Panc1 (cell line): ENCODE data around the gene SPTBN4. TPM values are rescaled to one million over a fixed set of nuclear protein-coding genes. Genes with fewer than 3 reads are reported as not detected.

Source experiments
- ATAC-seq: fragments of 200-7000 bp; cut with Tn5 transposase; 2 replicates; pipeline ENCODE4 v1.9.1; 2020; ENCODE audit warnings: mild to moderate bottlenecking, moderate library complexity
- BruUV-seq: library from RNA; stranded (reverse); fragments of 400-500 nt; replicated peaks from 2 replicates; lab custom pipeline; 2021; lab: Mats Ljungman, UMichigan
- CTCF ChIA-PET: fragments of 300-600 bp; sonication (Branson Sonifier 250); formaldehyde crosslinking; loops from one replicate; lab custom pipeline; 2022; ENCODE audit warnings: antibody characterized with exemption; lab: Charles Lee
- POLR2A ChIA-PET: fragments of 300-600 bp; sonication (Branson Sonifier 250); formaldehyde crosslinking; loops from one replicate; lab custom pipeline; 2022; ENCODE audit warnings: antibody characterized with exemption; lab: Charles Lee
- DNase-seq: peaks from one replicate; pipeline ENCODE4 v3.0.0-alpha.2; 2010; ENCODE audit warnings: low read depth, low spot score
- H3K27ac ChIP-seq: 2 replicates; pipeline ENCODE4 v1.5.1; 2011; ENCODE audit warnings: mild to moderate bottlenecking, low read length, inconsistent platforms
- H3K27me3 ChIP-seq: fragments of 200-500 bp; sonication (Bioruptor generic); 2 replicates; pipeline ENCODE4 v1.6.0; 2014; ENCODE audit warnings: low read length, inconsistent platforms; ENCODE audit not compliant: control insufficient read depth, insufficient read depth
- H3K36me3 ChIP-seq: fragments of 200-500 bp; sonication (Bioruptor generic); 2 replicates; pipeline ENCODE4 v1.5.1; 2014; ENCODE audit warnings: inconsistent platforms, mild to moderate bottlenecking, low read length, moderate library complexity; ENCODE audit not compliant: control insufficient read depth, insufficient read depth
- H3K4me1 ChIP-seq: 2 replicates; pipeline ENCODE4 v1.5.1; 2011; ENCODE audit warnings: inconsistent platforms, mild to moderate bottlenecking, low read length, moderate library complexity; ENCODE audit not compliant: control insufficient read depth, insufficient read depth
- H3K4me3 ChIP-seq, 2 experiments: 2 replicates each; pipeline ENCODE4 v1.5.1; 2011 to 2012; ENCODE audit warnings: low read depth in 2 of 2, low read length in 2 of 2, mild to moderate bottlenecking in 2 of 2, inconsistent platforms in 1 of 2, moderate library complexity in 1 of 2
- H3K9me3 ChIP-seq: fragments of 200-500 bp; sonication (Bioruptor generic); 2 replicates; pipeline ENCODE4 v1.5.1; 2014; ENCODE audit warnings: low read depth, mild to moderate bottlenecking, inconsistent platforms, low read length, moderate library complexity; ENCODE audit not compliant: control insufficient read depth, insufficient read depth
- POLR2AphosphoS5 ChIP-seq: IDR thresholded peaks from 2 replicates; pipeline ENCODE4 v1.6.1; 2012; ENCODE audit warnings: mild to moderate bottlenecking, low read depth, low read length, moderate library complexity
- SIN3A ChIP-seq: IDR thresholded peaks from 2 replicates; pipeline ENCODE4 v1.6.1; 2012; ENCODE audit warnings: low read depth, mild to moderate bottlenecking, low read length, moderate library complexity, borderline replicate concordance; ENCODE audit not compliant: insufficient read depth
- TCF7L2 ChIP-seq: IDR thresholded peaks from 2 replicates; pipeline ENCODE4 v1.6.1; 2011; ENCODE audit warnings: mild to moderate bottlenecking, low read depth, low read length, inconsistent platforms
- in situ Hi-C: cut with HindIII; loops from 2 replicates; pipeline ENCODE4 v1.10.0; 2016; ENCODE audit warnings: low sequenced_read_pairs, low pct_unique_long_range_greater_than_20kb
- intact Hi-C: fragments of 100-400 bp; cut with micrococcal nuclease; formaldehyde crosslinking; loops from one replicate; pipeline ENCODE4 v1.10.0; 2022; ENCODE audit not compliant: unreplicated experiment
- total RNA-seq: library from RNA; stranded (reverse); gene quantifications from one replicate; pipeline ENCODE4 v1.2.1, GENCODE V29; 2021; ENCODE audit not compliant: unreplicated experiment
- TF ChIP-seq, protein P1 (sequence below): fragments of 450-650 bp; IDR thresholded peaks from 2 replicates; pipeline ENCODE4 v1.5.1; 2017; ENCODE audit warnings: mild to moderate bottlenecking
- TF ChIP-seq, protein P2 (sequence below), 2 experiments: IDR thresholded peaks; 2 replicates each; pipeline ENCODE4 v1.6.1; 2011 to 2012; ENCODE audit warnings: low read depth in 2 of 2, control low read depth in 1 of 2, low read length in 1 of 2, mild to moderate bottlenecking in 1 of 2, moderate library complexity in 1 of 2; ENCODE audit not compliant: insufficient read depth in 1 of 2

The SPTBN4 gene
- total RNA-seq, 1 experiment from 2014 or later, result 1.2 TPM

DNA sequence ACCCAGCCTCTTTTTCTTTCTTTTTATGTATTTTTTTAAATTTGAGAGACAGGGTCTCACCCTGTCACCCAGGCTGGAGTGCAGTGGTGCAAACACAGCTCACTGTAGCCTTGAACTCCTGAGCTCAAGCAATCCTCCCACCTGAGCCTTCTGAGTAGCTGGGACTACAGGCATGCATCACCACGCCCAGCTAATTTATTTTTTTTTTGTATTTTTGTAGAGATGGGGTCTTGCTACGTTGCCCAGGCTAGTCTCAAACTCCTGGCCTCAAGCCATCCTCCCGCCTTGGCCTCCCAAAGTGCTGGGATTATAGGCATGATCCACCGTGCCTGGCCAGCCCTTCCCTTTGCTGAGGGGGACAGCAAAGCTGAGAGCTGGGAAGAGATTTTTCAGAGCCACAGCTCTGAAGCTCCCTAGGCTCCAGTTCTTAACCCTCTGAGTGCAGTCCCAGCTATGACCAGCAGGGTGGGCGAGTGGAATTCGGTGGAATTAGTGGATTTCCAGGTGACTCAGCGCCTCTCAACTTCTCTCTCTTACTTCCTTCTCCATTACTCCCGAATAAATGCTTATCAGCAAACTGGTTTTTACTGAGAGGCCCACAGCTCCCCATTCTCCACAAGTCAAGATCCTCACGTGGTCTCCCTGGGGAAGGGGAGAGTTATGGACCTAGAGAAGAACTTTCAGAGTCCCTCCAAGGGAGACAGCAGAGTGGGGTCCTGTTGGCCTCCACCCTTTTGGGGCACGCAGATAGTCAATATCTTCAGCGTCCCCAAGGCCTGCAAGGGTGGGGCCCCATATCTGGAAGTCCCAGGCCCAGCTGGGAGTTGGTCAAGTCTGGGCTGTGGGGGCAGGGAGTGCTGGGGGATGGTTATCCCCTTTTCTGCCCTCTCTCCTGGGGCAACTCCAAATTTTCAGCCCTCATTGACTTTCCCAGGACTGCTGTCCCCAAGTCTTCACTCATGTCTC is 2.5 kb upstream of the SPTBN4 start:
- in situ Hi-C loops, result no loop called here
- Histone ChIP-seq H3K36me3 (no peaks in the 10 kb centered on the region; the same call in 1 of the 2 replicates), H3K4me1 (peaks cover 10% of the 10 kb centered on the region; the same call in 1 of the 2 replicates), H3K27ac (peak overlapping the region; percentile 82), H3K9me3 (no peaks in the 10 kb centered on the region), H3K4me3 (peak overlapping the region; percentile 68 to 82), H3K27me3 (no peaks in the 10 kb centered on the region)
- TF ChIP-seq POLR2AphosphoS5 (no peak), TCF7L2 (no peak), SIN3A (no peak)
- TF ChIP-seq, protein P1, sequence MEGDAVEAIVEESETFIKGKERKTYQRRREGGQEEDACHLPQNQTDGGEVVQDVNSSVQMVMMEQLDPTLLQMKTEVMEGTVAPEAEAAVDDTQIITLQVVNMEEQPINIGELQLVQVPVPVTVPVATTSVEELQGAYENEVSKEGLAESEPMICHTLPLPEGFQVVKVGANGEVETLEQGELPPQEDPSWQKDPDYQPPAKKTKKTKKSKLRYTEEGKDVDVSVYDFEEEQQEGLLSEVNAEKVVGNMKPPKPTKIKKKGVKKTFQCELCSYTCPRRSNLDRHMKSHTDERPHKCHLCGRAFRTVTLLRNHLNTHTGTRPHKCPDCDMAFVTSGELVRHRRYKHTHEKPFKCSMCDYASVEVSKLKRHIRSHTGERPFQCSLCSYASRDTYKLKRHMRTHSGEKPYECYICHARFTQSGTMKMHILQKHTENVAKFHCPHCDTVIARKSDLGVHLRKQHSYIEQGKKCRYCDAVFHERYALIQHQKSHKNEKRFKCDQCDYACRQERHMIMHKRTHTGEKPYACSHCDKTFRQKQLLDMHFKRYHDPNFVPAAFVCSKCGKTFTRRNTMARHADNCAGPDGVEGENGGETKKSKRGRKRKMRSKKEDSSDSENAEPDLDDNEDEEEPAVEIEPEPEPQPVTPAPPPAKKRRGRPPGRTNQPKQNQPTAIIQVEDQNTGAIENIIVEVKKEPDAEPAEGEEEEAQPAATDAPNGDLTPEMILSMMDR, result peak; percentile 87
- TF ChIP-seq, protein P2, sequence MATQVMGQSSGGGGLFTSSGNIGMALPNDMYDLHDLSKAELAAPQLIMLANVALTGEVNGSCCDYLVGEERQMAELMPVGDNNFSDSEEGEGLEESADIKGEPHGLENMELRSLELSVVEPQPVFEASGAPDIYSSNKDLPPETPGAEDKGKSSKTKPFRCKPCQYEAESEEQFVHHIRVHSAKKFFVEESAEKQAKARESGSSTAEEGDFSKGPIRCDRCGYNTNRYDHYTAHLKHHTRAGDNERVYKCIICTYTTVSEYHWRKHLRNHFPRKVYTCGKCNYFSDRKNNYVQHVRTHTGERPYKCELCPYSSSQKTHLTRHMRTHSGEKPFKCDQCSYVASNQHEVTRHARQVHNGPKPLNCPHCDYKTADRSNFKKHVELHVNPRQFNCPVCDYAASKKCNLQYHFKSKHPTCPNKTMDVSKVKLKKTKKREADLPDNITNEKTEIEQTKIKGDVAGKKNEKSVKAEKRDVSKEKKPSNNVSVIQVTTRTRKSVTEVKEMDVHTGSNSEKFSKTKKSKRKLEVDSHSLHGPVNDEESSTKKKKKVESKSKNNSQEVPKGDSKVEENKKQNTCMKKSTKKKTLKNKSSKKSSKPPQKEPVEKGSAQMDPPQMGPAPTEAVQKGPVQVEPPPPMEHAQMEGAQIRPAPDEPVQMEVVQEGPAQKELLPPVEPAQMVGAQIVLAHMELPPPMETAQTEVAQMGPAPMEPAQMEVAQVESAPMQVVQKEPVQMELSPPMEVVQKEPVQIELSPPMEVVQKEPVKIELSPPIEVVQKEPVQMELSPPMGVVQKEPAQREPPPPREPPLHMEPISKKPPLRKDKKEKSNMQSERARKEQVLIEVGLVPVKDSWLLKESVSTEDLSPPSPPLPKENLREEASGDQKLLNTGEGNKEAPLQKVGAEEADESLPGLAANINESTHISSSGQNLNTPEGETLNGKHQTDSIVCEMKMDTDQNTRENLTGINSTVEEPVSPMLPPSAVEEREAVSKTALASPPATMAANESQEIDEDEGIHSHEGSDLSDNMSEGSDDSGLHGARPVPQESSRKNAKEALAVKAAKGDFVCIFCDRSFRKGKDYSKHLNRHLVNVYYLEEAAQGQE (IDR thresholded peaks at IDR 0.05; ENCODE audit: insufficient read depth in 1 of 2, low read depth in 2 of 2, low read length in 1 of 2), result no peak
- ATAC-seq, result peak; percentile 43
- ChIA-PET CTCF (interaction anchor here (0.6 to 1.5 kb wide), 11 partner anchors 22 to 170 kb away, joined by 3 to 10 read pairs (median 4); no protein-coding TSS in a partner anchor), POLR2A (interaction anchor here (0.5 to 0.6 kb wide), 3 partner anchors 29 to 47 kb away, joined by 3 to 16 read pairs (median 14); no protein-coding TSS in a partner anchor)
- peak; percentile 57 for DNase-seq
- TSS peak; percentile 88 for BruUV-seq
- intact Hi-C loops, result no loop called here

DNA sequence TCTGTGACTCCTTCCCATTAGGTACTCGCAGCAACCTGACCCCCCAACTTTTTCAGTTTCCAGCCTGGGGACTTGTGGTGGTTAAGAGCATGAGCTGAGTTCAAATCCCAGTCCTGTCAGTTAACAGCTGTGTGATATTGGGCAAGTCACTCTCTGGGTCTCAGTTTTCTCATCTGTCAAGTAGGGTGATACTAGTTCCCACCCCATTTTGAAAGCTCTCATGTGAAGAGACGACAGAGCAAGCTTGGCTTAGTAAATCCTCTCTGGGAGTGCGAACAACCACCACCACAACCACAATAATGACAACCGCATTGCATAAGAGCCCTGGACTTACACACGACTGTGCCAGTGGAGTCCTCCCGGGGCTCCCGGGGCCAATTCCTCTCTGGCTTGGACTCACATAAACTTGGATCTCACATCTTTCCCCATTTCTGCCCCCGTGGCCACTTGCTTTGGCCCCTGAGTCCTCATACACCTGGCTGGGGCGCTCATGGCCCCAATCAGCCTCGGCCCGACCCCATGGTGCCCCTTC is 1.7 kb upstream of the SPTBN4 start:
- H3K4me3 ChIP-seq, result peak overlapping the region; percentile 68 to 82
- DNase-seq, result no peak
- no peaks in the 10 kb centered on the region for H3K9me3 ChIP-seq
- H3K27me3 ChIP-seq, result no peaks in the 10 kb centered on the region
- peak; percentile 28 for ATAC-seq
- TF ChIP-seq, protein P1, result no peak
- TF ChIP-seq TCF7L2 (no peak), SIN3A (no peak), POLR2AphosphoS5 (no peak)
- TF ChIP-seq, protein P2 (IDR thresholded peaks at IDR 0.05; ENCODE audit: insufficient read depth in 1 of 2, low read depth in 2 of 2, low read length in 1 of 2), result no peak
- no TSS peak for BruUV-seq
- CTCF ChIA-PET, result interaction anchor here (0.5 to 1.5 kb wide), 4 partner anchors 32 to 170 kb away, joined by 3 to 10 read pairs (median 4); no protein-coding TSS in a partner anchor
- POLR2A ChIA-PET, result interaction anchor here (0.5 to 0.6 kb wide), 3 partner anchors 48 to 1830 kb away, joined by 3 read pairs; no protein-coding TSS in a partner anchor
- in situ Hi-C loops, result no loop called here
- H3K4me1 ChIP-seq, result peaks cover 10% of the 10 kb centered on the region; the same call in 1 of the 2 replicates
- intact Hi-C loops, result no loop called here
- peak overlapping the region; percentile 82 for H3K27ac ChIP-seq
- no peaks in the 10 kb centered on the region; the same call in 1 of the 2 replicates for H3K36me3 ChIP-seq
